Heart left ventricle (tissue), 13 donors: ENCODE results near the gene C5orf15.

Source experiments
- POLR2A ChIP-seq, 2 donors: fragments of 450-650 bp; IDR thresholded peaks; one replicate each; pipeline ENCODE4 v1.6.1; 2017; ENCODE audit warnings: antibody characterized with exemption in 2 of 2, mild to moderate bottlenecking in 2 of 2, moderate library complexity in 2 of 2
- TF ChIP-seq, protein P1 (sequence below), 12 donors: fragments of 200-600 bp; sonication (generic) in 4 of 12; IDR thresholded peaks; one replicate each; pipeline versions ENCODE4 v1.5.0 to v1.8.0; 2018 to 2022; ENCODE audit warnings: antibody characterized with exemption in 12 of 12, mild to moderate bottlenecking in 5 of 12
- donor health status: ischemic (EF 13 %, LVEDD 7.1; RV severe dilation, severe dysfunction).
- donor health status: DM: no; HTN: yes; CAD: no.
- donor health status: DM: no; HTN: no; CAD: no.
- donor health status: ischemic (EF 25% LVEDD 6.9; RV normal size, moderate dysfunction).
- donor health status: ischemic (EF 25% LVEDD 5.7; RV mildly dilated, moderate dysfunction).
- donor health status: ischemic (EF 35%, LVEDD 5.7; RV mildly dilated, moderate dysfunction).
- donor health status: nonischemic (EF 11% LVEDD 7.7; RV severe dilation, severe dysfunction).
- donor health status: DM: yes; HTN: yes; CAD: no.
- donor health status: PGD.
- donor health status: ischemic (EF 29% LVEDD 5.4; RV normal size, mild dysfunction).
- donor health status: nonischemic (EF 23%, LVEDD 6.1; RV moderate dilation, normal function).

DNA sequence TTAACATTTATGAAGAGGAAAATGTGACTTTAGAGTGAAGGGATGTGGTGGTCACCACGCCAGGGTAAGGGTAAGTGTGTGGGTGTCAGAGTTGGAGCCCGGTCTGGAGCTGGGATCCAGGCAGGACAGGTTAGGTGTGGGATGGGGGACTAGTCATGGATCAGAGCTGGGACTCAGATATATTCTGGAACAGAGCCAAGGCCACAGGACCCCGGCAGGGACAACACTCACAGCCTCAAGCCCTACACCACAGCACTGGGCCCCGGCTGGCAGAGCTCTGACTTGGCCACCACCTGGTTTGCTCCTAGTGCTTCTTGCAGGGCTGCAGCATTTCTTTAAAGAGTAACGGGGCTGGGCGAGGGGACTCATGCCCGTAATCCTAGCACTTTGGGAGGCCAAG, 47.4 kb downstream of the C5orf15 start:
- TF ChIP-seq, protein P1, sequence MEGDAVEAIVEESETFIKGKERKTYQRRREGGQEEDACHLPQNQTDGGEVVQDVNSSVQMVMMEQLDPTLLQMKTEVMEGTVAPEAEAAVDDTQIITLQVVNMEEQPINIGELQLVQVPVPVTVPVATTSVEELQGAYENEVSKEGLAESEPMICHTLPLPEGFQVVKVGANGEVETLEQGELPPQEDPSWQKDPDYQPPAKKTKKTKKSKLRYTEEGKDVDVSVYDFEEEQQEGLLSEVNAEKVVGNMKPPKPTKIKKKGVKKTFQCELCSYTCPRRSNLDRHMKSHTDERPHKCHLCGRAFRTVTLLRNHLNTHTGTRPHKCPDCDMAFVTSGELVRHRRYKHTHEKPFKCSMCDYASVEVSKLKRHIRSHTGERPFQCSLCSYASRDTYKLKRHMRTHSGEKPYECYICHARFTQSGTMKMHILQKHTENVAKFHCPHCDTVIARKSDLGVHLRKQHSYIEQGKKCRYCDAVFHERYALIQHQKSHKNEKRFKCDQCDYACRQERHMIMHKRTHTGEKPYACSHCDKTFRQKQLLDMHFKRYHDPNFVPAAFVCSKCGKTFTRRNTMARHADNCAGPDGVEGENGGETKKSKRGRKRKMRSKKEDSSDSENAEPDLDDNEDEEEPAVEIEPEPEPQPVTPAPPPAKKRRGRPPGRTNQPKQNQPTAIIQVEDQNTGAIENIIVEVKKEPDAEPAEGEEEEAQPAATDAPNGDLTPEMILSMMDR (IDR thresholded peaks at IDR 0.05), result no peak
- no peak for TF ChIP-seq POLR2A (IDR thresholded peaks at IDR 0.05)
